GM12878 (cell line): ENCODE measurements around the gene MZT2B. TPM values are rescaled to one million over a fixed set of nuclear protein-coding genes. Genes with fewer than 3 reads are reported as not detected.

ENCODE experiments used
- ATAC-seq: fragments of 200-7000 bp; cut with Tn5 transposase; 3 replicates; pipeline ENCODE4 v1.9.1; 2020; ENCODE audit warnings: mild to moderate bottlenecking, moderate library complexity
- BruUV-seq: library from RNA; stranded (reverse); fragments of 400-500 nt; replicated peaks from 2 replicates; lab custom pipeline; 2021; lab: Mats Ljungman, UMichigan
- CTCF ChIA-PET: fragments of 300-600 bp; sonication (Branson Sonifier 250); formaldehyde crosslinking; extraction: SDS; loops from one replicate; lab custom pipeline; 2021; ENCODE audit warnings: inconsistent platforms; lab: Yijun Ruan, JAX
- POLR2A ChIA-PET: fragments of 350-600 bp; formaldehyde crosslinking; extraction: SDS; loops from one replicate; lab custom pipeline; 2021; ENCODE audit warnings: inconsistent platforms; lab: Charles Lee
- RAD21 ChIA-PET: fragments of 300-600 bp; sonication (Branson Sonifier 250); formaldehyde crosslinking; loops from one replicate; lab custom pipeline; 2023; ENCODE audit warnings: antibody characterized with exemption; ENCODE audit not compliant: unreplicated experiment; lab: Charles Lee
- SMC1A ChIA-PET: fragments of 300-600 bp; sonication (Branson Sonifier 250); formaldehyde crosslinking; loops from one replicate; lab custom pipeline; 2023; ENCODE audit not compliant: unreplicated experiment, uncharacterized antibody; lab: Charles Lee
- DNase-seq: peaks from one replicate; pipeline ENCODE4 v3.0.0-alpha.2; 2011; ENCODE audit warnings: low read depth, low spot score
- FAIRE-seq: peaks from 3 replicates; lab custom pipeline; 2011; peaks lifted over from hg19 to GRCh38; lab: Jason Lieb, UNC
- H2AFZ ChIP-seq: 2 replicates; pipeline ENCODE4 v1.6.0; 2011; ENCODE audit warnings: low read depth, low read length, control low read depth; ENCODE audit not compliant: control insufficient read depth
- H3K27ac ChIP-seq: 2 replicates; pipeline ENCODE4 v1.5.1; 2011; ENCODE audit warnings: control low read depth; ENCODE audit not compliant: control insufficient read depth, insufficient read depth
- H3K27me3 ChIP-seq, 2 experiments: replicated peaks in 1 of 2; 2 replicates each; pipeline versions ENCODE4 v1.6.0 to v1.6.1; 2011; ENCODE audit warnings: low read length in 1 of 2; ENCODE audit not compliant: control insufficient read depth in 2 of 2, insufficient read depth in 2 of 2
- H3K36me3 ChIP-seq, 2 experiments: 2 replicates each; pipeline ENCODE4 v1.5.1; 2011; ENCODE audit warnings: low read length in 1 of 2; ENCODE audit not compliant: control insufficient read depth in 2 of 2, insufficient read depth in 2 of 2
- H3K4me1 ChIP-seq: 2 replicates; pipeline ENCODE4 v1.6.1; 2011; ENCODE audit warnings: mild to moderate bottlenecking, low read length, moderate library complexity, mixed read lengths; ENCODE audit not compliant: control insufficient read depth, insufficient read depth
- H3K4me2 ChIP-seq: 2 replicates; pipeline ENCODE4 v1.6.0; 2011; ENCODE audit warnings: control low read depth; ENCODE audit not compliant: control insufficient read depth, insufficient read depth
- H3K4me3 ChIP-seq: fragments of 200-600 bp; sonication (generic); 2 replicates; pipeline ENCODE4 v1.5.1; 2016
- H3K79me2 ChIP-seq: 2 replicates; pipeline ENCODE4 v1.6.0; 2011; ENCODE audit warnings: low read length; ENCODE audit not compliant: control insufficient read depth, insufficient read depth
- H3K9ac ChIP-seq: 2 replicates; pipeline ENCODE4 v1.8.0; 2011; ENCODE audit warnings: low read length, control low read depth, mixed read lengths; ENCODE audit not compliant: control insufficient read depth, insufficient read depth
- H3K9me3 ChIP-seq: replicated peaks from 3 replicates; pipeline ENCODE4 v1.5.1; 2011; ENCODE audit warnings: mild to moderate bottlenecking, low read length; ENCODE audit not compliant: control insufficient read depth, insufficient read depth
- H4K20me1 ChIP-seq: 2 replicates; pipeline ENCODE4 v1.6.0; 2011; ENCODE audit not compliant: control insufficient read depth, insufficient read depth
- MLLT1 ChIP-seq: fragments of 450-650 bp; IDR thresholded peaks from 2 replicates; pipeline ENCODE4 v1.6.1; 2016; ENCODE audit warnings: mild to moderate bottlenecking
- SMARCA5 ChIP-seq: fragments of 450-650 bp; IDR thresholded peaks from 2 replicates; pipeline ENCODE4 v1.6.1; 2017; ENCODE audit warnings: mild to moderate bottlenecking
- WGBS: methylation state at CpG from one replicate; pipeline ENCODE4 v1.1.6; 2016; ENCODE audit warnings: low lambda C conversion rate; ENCODE audit not compliant: insufficient replicate concordance, insufficient coverage; ENCODE audit errors: missing lambda C conversion rate; 5-methylcytosine and 5-hydroxymethylcytosine counted together
- in situ Hi-C: fragments of 300-500 bp; cut with MboI; formaldehyde crosslinking; loops from 9 replicates; pipeline ENCODE4 v1.14.3; 2018; ENCODE audit warnings: mixed read lengths
- intact Hi-C: fragments of 100-400 bp; cut with micrococcal nuclease; formaldehyde crosslinking; loops from one replicate; pipeline ENCODE4 v1.14.2; 2022; ENCODE audit not compliant: unreplicated experiment
- polyA plus RNA-seq, 11 experiments: library from polyadenylated mRNA; depleted of rRNA in 4 of 11; unstranded in 6 of 11; stranded (reverse) in 5 of 11; fragments of >200 nt; fragmentation: Nextera tagmentation in 4 of 11; fragmentation: Illumina TruSeq in 1 of 11; extraction: Ambion mirVana in 4 of 11; extraction: Trizol in 1 of 11; gene quantifications; 1 replicate in 1 of 11; 2 replicates in 10 of 11; pipeline versions ENCODE4 v1.2.1 to v1.2.3, GENCODE V29; 2011 to 2016; ENCODE audit warnings: inconsistent platforms in 2 of 11, missing spikeins in 2 of 11, low read depth in 1 of 11
- total RNA-seq, 4 experiments: library from RNA; depleted of rRNA in 3 of 4; stranded (reverse); fragments of >200 nt in 3 of 4; fragmentation: Illumina TruSeq in 1 of 4; extraction: Trizol in 1 of 4; gene quantifications; 2 replicates each; pipeline versions ENCODE4 v1.2.1 to v1.2.3, GENCODE V29; 2013 to 2021
- TF ChIP-seq, protein P1 (sequence below): fragments of 450-650 bp; conservative IDR thresholded peaks from 2 replicates; pipeline ENCODE4 v1.6.1; 2017; ENCODE audit warnings: mild to moderate bottlenecking, moderate library complexity

MZT2B gene
- total and polyA plus RNA-seq, 10 of the 15 experiments (the other 5 are each of a cell fraction or from before 2014, with no cell fraction given) = 6.3 to 399 (median 198) TPM

GRCh38 chr2:130156624-130157004, 25.4 kb upstream of the MZT2B start:
- FAIRE-seq = no peak

More at GRCh38 chr2:130156624-130157004, 25.4 kb upstream of the MZT2B start:
- CTCF ChIA-PET = interaction anchor here (1.4 kb wide), 2 partner anchors 175 to 185 kb away, joined by 4 to 17 read pairs; no protein-coding TSS in a partner anchor
- DNase-seq (no peak), ATAC-seq (no peak)
- SMC1A ChIA-PET = interaction anchor here (1.0 kb wide), 1 partner anchor 176 kb away, joined by 4 read pairs; no protein-coding TSS in a partner anchor
- Histone ChIP-seq H3K9ac (no peak overlapping the region), H3K27me3 (no peaks in the 10 kb centered on the region), H3K4me3 (no peak overlapping the region), H3K27ac (no peak overlapping the region), H3K4me1 (peaks cover 18% of the 10 kb centered on the region), H3K79me2 (no peaks in the 10 kb centered on the region), H3K36me3 (peaks cover 0 to 22% of the 10 kb centered on the region in 2 experiments; a peak in 2 of 4 replicates), H2AFZ (no peak overlapping the region), H3K9me3 (no peaks in the 10 kb centered on the region), H3K4me2 (no peak overlapping the region), H4K20me1 (no peaks in the 10 kb centered on the region)
- 91% methylated on average over 9 of the region's 9 CpGs for WGBS
- TF ChIP-seq, protein P1, sequence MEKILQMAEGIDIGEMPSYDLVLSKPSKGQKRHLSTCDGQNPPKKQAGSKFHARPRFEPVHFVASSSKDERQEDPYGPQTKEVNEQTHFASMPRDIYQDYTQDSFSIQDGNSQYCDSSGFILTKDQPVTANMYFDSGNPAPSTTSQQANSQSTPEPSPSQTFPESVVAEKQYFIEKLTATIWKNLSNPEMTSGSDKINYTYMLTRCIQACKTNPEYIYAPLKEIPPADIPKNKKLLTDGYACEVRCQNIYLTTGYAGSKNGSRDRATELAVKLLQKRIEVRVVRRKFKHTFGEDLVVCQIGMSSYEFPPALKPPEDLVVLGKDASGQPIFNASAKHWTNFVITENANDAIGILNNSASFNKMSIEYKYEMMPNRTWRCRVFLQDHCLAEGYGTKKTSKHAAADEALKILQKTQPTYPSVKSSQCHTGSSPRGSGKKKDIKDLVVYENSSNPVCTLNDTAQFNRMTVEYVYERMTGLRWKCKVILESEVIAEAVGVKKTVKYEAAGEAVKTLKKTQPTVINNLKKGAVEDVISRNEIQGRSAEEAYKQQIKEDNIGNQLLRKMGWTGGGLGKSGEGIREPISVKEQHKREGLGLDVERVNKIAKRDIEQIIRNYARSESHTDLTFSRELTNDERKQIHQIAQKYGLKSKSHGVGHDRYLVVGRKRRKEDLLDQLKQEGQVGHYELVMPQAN = no peak
- peak; percentile 49; the same call in 1 of the 2 replicates for TF ChIP-seq SMARCA5
- no peak for TF ChIP-seq MLLT1
- intact Hi-C loops (loop anchor here (1.0 kb wide), 1 partner anchor 176 kb away; no protein-coding TSS in a partner anchor), in situ Hi-C loops (loop anchor here (5.0 to 10.0 kb wide), 2 partner anchors 181 to 1518 kb away; no protein-coding TSS in a partner anchor)
- POLR2A ChIA-PET = no interaction called here
- BruUV-seq = no TSS peak
- RAD21 ChIA-PET = interaction anchor here (1.4 kb wide), 1 partner anchor 176 kb away, joined by 12 read pairs; no protein-coding TSS in a partner anchor
